HG02798 (cell line): ENCODE results near the gene EXPH5.
"Not testable (repeated sequence)": the region's sequence is repeated elsewhere in the genome, so short reads cannot be mapped to it uniquely, and the experiment has no call there.

Source experiments
- ATAC-seq: cut with Tn5 transposase; IDR thresholded peaks from one replicate; pipeline ENCODE4 v1.9.1; 2021; ENCODE audit warnings: mild to moderate bottlenecking; ENCODE audit not compliant: unreplicated experiment, poor library complexity

EXPH5 gene

DNA sequence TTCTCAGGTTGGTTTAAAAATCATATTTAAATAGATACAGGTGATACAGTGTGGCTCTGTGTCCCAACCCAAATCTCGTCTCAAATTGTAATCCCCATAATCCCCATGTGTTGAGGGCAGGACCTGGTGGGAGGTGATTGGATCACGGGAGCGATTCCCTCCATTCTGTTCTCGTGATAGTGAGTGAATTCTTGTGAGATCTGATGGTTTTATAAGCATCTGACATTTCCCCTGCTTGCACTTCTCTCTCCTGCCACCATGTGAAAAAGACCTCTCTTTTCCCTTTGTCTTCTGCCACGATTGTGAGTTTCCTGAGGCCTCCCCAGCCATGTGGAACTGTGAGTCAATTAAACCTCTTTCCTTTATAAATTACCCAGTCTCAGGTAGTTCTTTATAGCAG is 9.2 kb upstream of the EXPH5 start:
- ATAC-seq = not testable (repeated sequence)

DNA sequence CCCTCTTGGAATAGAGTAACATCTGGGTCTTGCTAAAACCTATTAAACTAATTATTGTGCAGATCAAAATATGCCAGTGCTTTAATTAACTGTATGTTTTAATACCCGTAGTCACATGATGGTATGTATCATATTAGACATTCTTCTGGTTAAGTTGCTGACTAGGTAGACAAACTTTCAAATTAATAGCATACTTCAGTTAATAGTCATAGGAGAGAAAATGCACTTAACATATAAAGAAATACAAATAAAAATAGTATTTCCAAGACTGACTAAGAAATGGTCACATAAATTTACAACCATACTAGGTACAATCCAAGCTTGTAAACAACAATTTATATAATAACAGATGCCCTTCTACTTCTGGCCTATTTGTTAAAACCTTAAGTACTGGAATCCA is 7.6 kb upstream of the EXPH5 start:
- ATAC-seq = no peak

DNA sequence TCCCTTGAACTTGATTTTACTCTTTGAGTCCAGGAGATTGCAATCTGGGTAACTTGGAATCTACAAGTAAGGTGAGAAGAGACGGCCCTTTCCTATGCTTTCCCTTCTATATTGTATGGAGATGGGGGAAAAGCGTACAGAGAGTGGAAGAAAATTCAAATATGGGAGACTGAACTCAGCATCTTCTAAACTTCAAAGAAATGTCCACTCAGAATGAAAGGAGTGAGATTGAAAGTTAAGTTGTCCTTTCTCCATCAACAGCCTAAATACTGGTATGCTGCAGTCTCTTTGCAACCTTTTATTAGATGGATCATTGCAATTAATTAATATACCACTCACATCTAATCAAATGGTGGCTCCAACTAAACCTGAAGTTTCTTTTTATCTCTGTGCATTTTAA is 6.4 kb upstream of the EXPH5 start:
- ATAC-seq = no peak

DNA sequence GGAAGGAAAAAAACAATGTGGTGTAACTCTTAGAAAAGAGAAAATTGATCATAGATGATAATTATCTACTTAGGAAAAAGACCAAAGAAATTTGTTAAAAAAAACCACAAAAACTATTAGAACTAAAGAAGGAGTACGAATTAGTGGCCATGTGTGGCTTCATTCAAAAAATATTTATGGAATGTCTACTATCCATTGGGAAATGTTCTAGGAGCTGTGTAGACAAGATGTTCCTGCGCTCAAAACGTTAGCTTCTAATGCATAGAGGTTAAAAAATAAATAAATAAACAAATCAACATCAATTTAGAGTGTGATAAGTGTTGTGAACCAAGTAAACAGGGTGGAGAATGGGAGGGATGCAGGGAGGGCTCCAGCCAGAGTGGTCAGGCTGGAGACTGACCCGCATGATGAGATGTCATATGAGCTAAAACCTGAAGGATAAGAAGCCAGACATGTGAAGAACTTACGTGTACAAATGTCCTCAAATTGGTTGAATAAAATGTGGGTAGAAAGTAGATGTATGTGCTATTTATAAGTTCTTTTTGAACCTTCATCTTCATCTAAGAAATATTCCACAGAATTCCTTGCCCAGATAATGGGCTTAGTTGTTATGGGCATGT is 4.3 kb upstream of the EXPH5 start:
- ATAC-seq = no peak

DNA sequence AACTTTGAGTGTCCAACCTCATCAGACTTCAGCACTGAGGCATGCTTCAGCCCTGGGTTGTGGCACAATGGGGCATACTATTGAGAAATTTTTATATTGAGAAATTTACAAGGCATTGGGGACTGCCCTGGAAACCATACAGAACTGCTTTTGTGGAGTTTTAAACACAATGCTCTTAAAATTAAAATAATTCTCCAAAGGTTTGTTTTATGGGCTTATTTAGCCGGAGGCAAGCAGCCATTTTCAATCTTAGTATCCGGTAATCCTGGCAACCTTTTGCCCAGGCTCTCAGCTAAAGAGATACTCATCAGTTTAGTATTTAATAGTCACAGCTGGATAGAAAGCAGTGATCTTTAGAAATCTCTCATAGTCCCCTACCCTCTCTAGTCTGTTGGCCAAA is 3.1 kb upstream of the EXPH5 start:
- no peak for ATAC-seq

DNA sequence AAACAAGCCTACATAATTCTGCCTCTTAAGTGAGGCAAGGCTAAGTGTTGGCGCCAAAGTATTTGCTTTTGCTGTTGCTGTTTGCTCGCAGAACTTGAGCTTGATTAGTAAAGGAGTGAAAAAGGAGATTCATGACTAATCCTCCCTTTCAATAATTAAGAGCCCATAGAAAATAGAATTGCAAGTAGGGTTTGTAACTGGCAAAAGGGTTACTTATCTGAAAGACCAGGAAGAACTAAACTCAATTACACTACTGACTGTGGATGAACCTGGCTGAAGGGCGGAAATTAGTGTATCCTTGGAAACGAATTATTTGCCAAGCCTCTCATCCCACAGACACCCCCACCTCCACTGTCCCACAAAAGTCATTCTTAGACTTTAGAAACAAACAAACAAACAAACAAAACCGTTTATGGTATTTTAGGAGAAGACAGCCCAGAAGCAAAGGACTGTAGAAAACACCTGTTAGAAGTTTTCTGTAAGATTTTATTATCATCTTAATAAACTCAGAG is 411 bp upstream of the EXPH5 start:
- no peak for ATAC-seq

DNA sequence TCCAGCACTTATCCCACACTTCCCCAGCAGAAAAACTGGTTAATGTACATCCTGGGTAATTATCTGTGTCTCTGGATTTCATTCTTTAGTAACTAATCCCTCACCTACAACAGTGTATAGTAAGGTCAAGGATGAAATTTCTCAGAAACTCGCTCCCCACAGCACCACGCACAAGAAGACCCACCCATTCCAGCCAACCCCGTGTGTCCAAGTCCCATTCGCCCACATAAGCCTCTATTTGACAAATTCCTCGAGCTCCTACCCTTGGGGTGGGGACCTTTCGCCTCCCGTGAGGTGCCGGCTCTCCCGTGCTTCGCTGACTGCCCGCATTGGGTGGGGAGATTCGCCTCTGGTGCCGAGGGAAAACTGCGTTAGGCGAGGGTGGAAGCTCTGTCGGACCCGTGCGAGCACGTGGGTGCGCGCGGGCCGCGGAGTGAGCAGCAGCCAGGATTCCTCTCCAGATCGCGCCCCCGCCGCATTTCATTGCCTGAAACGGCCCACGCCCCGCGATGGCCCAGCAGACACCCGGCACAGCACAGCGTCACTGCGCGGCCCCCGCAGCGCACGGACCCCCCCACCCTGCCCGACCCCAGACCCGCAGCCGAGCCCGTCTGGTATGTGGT is 866 bp downstream of the EXPH5 start:
- peak; percentile 22 for ATAC-seq

DNA sequence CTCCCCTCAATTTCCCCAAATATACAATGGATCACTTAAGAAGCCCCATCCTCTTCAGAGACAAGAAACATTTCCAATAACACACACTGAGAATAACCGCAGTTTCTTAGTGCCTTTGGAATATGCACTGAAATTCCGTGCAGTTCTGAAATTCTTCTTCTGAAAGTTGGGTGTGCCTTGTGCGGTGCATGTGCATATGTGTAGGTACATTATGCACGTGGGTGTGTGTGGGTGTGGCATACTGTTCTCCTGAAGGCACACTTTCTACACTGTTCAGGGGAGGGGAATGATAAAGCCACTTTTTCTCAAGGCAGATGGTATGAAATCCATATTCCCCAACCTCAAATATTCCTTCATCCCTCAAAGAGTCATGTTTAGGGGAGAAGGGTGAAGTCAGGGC is 1.7 kb downstream of the EXPH5 start:
- no peak for ATAC-seq

DNA sequence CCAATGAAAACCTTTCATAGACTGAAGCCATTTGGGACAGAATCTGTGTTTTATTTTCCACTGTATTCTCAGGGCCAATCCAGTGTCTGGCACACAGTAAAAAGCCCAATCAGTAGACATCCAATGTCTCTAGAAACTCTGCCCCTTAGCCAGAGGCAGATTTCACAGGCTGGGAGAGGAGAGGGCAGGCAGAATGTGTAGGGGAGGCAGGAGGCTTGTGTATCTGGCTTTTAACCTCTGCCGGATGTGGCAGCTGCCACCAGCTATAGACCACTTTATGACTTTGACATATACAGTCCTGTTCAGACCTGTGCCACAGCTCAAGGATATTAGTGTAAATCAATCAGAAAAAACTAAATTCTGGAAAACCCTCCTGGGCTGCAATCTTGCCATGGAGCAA is 4.4 kb downstream of the EXPH5 start:
- ATAC-seq = no peak

DNA sequence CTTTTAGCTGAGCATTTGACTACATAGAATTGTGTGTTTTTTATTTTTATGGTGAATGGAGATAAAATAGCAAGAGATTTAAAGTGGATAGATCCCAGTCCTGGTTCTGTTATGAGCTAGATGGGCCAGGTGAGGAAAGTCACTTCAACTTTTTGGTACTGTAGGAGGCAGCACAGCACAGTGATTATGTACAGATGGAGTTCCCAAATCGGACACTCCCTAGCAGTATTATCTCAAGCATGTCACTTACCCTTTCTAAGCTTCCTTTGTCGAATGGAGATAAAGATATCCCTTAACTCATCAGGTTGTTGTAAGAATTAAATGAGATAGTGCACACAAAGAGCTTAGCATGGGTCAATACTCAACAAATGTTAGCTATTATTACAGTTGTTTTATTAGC is 5.3 kb downstream of the EXPH5 start:
- ATAC-seq = no peak

DNA sequence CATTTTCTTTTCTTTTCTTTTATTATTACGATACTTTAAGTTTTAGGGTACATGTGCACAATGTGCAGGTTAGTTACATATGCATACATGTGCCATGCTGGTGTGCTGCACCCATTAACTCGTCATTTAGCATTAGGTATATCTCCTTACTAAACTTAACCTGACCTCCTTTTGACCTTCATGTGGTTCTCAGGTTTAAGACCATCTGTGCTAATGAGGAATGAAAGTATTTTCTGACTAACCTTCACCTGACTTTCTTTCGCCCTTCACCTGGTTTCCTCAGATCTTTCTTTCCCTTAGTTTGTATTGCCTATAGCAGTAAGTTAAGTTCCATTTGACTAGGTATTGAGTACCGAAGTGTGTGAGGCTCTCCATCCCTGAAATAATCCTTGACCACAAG is 6.5 kb downstream of the EXPH5 start:
- ATAC-seq = peak; percentile 60

DNA sequence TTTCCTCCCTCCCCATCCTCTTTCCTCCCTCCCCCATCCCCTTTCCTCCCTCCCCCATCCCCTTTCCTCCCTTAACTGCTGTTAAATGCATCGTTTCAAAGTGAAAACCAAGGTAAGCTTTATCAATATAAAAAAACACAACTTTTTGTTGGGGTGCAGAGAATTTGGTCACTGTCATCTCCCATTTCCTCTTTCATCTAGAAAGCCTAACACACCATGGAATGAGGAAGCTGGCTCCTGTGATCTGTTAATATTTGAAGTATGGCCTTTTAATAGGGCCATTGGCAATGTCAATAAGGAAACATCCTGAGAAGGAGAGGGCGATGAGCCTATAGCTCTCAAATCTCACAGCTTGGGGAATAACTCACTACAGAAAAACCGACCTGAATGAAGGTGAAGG is 7.0 kb downstream of the EXPH5 start:
- ATAC-seq = peak; percentile 12

DNA sequence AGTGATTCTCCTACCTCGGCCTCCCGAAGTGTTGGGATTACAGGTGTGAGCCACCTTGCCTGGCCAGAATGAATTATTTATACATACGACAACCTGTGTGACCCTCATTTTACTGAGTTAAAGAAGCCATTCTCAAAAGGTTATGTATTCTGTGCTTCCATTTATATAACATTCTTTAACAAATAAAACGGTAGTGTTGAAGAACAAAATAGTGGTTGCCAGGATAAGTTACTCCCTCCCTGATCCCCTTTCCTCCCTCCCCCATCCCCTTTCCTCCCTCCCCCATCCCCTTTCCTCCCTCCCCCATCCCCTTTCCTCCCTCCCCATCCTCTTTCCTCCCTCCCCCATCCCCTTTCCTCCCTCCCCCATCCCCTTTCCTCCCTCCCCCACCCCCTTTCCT is 7.4 kb downstream of the EXPH5 start:
- not testable (repeated sequence) for ATAC-seq

DNA sequence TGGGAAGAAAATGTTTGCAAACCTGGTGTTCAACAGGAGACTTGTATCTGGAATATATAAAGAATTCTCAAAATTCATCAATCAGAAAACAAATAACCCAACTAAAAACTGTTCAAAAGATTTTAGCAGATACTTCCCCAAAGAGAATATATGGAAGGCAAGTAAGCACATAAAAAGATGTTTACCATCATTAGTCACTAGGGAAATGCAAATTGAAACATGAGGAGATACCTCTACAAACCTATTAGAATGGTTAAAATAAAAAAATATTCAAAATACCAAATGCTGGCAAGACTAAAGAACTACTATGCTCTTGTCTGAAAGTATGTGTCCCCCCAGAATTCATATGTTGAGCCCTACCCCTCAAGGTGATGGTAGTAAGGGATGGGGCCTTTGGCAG is 8.6 kb downstream of the EXPH5 start:
- no peak for ATAC-seq

DNA sequence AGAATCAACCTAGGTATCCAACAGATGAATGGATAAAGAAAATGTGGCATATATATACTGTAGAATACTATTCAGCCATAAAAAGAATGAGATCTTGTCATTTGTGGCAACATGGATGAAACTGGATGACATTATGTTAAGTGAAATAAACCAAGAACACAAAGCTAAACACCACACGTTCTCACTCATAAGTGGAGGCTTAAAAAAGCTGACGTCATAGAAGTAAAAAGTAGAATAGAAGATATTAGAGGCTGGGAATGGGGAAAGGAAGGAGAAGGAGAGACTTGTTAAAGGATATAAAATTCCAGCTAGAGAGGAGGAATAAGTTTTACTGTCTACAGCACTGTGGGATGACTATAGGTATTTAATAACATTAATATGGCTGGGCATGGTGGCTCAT is 12.9 kb downstream of the EXPH5 start:
- no peak for ATAC-seq

DNA sequence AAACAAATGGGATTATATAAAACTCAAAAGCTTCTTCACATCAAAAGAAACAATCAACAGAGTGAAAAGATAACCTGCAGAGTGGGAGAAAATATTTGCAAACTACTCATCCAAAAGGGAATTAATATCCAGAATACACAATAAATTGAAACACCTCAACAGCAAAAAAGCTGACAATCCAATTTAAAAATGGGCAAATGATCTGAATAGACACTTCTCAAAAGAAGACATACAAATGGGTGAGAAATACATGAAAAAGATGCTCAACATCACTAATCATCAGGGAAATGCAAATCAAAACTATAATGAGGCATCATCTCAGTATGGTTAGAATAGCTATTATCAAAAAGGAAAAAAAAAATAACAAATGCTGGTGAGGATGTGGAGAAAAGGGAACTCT is 13.5 kb downstream of the EXPH5 start:
- no peak for ATAC-seq

DNA sequence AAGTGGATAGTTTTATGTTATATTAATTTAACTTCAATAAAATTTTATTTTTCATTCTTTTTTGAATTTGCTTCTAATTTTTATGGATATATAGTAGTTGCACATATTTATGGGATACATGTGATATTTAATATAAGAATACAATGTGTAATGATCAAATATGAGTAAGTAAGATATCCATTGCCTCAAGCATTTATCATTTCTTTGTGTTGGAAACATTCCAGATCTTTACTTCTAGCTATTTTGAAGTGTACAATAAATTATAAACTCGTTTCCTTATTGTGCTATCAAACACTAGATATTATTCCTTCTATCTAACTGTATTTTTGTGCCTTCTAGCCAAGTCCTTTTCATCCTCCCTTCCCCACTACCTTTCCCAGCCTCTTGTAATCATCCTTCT is 17.0 kb downstream of the EXPH5 start:
- no peak for ATAC-seq

DNA sequence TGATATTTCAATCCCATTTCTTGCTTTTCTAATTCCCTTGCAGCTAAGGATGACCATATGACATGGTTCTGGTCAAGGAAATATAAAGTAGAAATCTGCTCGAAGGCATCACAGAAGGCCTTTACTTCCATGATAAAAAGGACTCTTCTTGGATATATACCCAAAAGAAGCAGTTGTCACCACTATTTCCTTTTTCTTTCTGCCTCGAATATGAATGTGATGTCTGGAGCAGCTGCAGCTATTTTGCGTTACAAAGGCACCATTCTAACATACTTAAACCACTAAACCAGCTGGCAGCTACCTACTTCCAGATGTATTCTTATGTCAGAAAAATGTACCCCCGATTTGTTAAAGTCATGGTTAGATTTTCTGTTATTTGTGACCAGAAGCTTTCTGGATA is 18.9 kb downstream of the EXPH5 start:
- no peak for ATAC-seq

DNA sequence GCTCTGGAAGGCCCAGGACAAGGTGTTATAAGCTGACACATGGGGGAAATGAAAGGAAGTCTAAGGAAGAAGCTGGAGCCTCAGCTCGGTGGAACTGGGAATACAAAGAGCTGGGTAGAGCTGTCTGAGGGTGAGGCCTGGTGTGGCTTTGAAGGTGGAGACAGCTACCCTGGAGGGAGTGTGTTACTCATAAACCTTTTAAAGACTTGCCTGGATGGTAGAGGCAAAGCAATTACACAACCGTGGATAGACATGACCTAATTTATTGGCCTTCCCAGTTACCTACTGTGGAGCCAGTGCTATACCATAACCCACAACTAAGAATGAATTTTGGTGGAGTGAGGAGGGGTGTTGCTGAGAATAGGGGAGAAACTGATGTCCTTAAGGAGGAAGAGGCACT is 22.6 kb downstream of the EXPH5 start:
- no peak for ATAC-seq

DNA sequence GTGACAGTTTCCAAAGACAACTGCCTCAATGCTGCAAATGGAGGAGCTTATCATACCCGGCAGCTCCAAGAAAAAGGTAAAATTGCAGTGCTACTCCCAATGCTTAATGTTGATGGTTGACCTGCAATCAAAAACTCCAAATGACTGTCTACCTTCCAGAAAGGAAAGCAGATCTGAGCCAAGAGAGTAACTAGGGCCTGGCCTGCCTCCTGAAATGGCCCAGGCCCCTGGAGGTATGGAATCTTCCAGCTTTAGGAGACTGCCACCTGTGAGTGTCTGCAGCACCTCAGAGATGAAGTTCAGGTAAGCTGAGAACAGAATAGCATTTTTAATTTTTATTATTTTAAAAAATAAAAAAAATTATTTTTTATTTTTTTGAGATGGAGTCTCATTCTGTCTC is 23.7 kb downstream of the EXPH5 start:
- no peak for ATAC-seq

DNA sequence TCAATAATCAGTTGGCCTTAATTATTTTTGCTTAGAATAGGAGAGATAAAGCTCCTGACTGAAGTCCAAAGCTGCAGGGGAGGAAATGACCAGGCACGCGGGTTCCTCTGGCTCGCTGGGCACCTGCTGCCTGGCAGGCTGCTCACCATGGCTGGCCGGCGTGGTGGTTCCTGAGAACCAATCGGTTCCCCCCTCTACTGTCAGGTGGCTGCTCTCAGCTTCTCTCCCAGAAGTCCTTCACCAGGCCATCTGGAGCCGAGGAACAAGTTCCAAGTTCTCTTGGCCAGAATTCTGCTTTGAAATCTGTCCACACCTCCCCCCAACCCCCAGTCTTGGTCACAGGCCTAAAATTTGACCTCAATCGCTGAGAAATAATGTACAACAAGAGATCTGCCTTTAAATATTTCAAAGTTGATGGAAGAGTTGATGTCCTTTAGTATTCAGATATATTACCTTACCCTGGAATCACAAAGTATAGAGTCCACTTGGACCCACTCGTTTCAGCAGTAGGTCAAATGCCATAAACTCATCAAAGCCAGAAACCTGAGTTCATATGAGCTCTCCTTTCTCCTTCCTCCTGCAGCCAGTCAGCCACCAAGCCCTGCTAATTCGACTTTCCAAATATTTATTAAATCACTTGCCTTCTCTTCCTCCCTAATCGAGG is 25.2 kb downstream of the EXPH5 start:
- ATAC-seq = no peak

DNA sequence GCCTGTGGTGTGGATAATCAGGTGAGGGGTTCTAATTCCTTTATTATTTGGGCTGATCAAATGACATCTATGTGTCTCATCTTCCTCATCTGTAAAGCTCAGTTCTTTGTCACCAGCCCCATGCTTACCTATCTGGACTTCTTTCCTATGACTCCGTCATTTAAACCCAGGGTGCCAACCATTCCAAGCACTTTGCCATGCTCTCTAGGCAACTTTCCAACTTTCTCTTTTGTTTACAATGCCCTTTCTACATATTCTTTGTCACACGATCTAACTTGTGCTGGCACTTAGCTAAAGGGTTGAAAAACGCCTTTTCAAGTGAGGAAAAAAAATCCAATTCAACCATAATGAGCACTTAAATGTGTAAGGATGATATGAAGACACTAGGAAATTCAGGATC is 27.9 kb downstream of the EXPH5 start:
- ATAC-seq = no peak
